ENCODE data around the gene FOXR1. TPM values are rescaled to one million over a fixed set of nuclear protein-coding genes. Genes with fewer than 3 reads are reported as not detected.
"Not testable (repeated sequence)": the region's sequence is repeated elsewhere in the genome, so short reads cannot be mapped to it uniquely, and the experiment has no call there.

Gene FOXR1
- total RNA-seq, 2 donors from 2014 or later = not detected

DNA sequence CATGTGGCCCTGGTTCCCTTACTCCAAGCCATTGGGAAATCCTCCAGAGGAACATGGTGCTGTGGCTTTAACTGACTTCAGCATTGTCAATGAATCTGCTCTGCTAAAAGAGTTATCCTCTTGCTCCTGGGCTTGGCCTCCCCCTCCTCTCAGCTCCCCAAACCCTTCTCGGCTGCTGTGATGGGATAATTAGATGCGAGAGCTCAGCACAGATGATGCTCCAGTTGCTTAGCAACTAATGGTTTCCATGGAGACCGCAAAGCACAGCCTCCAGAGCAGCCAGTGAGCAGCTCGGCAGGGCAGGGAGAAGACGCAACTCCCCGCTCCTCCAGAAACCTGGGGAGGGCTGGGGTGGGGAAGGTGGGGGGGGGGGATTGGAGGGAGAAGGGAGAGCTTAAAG is 18.3 kb upstream of the FOXR1 start:
- Histone ChIP-seq H3K27me3 (replicated peaks; ENCODE audit: insufficient read depth) (no peaks in the 10 kb centered on the region), H3K4me3 (no peak overlapping the region), H3K9me3 (no peaks in the 10 kb centered on the region), H3K36me3 (no peaks in the 10 kb centered on the region), H3K4me1 (ENCODE audit: control insufficient read depth in 1 of 2, low read depth in 2 of 2) (no peaks in the 10 kb centered on the region), H3K27ac (no peak overlapping the region)
- ATAC-seq (ENCODE audit: insufficient number of reproducible peaks, low FRiP score, low read depth) (no peak), DNase-seq (ENCODE audit: low spot score) (no peak)
- TF ChIP-seq, protein P1, sequence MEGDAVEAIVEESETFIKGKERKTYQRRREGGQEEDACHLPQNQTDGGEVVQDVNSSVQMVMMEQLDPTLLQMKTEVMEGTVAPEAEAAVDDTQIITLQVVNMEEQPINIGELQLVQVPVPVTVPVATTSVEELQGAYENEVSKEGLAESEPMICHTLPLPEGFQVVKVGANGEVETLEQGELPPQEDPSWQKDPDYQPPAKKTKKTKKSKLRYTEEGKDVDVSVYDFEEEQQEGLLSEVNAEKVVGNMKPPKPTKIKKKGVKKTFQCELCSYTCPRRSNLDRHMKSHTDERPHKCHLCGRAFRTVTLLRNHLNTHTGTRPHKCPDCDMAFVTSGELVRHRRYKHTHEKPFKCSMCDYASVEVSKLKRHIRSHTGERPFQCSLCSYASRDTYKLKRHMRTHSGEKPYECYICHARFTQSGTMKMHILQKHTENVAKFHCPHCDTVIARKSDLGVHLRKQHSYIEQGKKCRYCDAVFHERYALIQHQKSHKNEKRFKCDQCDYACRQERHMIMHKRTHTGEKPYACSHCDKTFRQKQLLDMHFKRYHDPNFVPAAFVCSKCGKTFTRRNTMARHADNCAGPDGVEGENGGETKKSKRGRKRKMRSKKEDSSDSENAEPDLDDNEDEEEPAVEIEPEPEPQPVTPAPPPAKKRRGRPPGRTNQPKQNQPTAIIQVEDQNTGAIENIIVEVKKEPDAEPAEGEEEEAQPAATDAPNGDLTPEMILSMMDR (IDR thresholded peaks at IDR 0.05) = no peak

DNA sequence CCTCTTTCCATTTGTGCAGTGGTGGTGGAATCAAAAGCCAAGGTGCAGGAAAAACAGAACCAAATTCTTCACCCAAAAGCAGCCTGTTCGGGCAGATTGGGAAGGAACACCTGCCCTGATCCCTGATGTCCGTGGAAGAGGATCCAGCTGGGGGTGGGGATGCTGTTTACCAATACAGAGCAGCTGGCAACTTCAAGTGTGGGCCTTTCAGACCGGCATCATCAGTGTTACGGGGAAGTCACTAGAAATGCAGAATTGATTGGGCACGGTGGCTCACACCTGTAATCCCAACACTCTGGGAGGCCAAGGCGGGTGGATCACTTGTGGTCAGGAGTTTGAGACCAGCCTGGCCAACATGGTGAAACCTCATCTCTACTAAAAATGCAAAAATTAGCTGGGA is 17.6 kb upstream of the FOXR1 start:
- not testable (repeated sequence) for H3K9me3 ChIP-seq; H3K36me3 ChIP-seq; H3K4me3 ChIP-seq; DNase-seq (ENCODE audit: low spot score); H3K27me3 ChIP-seq (replicated peaks; ENCODE audit: insufficient read depth); H3K27ac ChIP-seq; ATAC-seq (ENCODE audit: insufficient number of reproducible peaks, low FRiP score, low read depth); H3K4me1 ChIP-seq (ENCODE audit: control insufficient read depth in 1 of 2, low read depth in 2 of 2)

DNA sequence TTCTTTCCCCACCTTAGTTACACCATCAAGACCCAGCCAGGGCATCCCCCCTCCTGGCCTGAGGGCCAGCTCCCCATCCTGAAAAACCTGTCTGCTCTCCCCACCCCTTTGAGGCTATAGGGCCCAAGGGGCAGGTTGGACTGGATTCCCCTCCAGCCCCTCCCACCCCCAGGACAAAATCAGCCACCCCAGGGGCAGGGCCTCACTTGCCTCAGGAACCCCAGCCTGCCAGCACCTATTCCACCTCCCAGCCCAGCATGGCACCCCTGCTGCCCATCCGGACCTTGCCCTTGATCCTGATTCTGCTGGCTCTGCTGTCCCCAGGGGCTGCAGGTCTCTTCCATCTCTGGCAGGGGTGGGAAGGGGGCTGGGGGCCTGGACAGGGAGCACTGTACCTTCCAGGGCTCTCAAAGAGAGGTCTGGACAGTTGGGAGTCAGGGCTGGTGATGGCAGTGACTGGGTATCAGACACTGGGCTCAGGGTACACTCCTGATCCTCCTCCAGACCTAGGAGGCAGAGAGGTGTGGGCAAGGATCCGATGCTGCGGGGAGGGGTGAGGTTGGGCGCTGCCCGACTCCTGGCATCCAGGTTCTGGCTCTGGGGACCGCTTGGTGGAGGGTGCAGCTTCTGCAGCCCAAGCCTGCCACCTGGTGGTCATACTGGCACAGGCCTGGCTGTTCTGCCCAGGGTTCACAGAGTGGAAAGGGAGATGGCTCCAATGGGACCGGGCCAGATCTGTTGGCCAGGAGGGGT is 15.3 kb upstream of the FOXR1 start, which contains the start of gene UPK2:
Gene UPK2, plus strand, starts transcription at position 205 of the 753 bp plus-strand sequence. Its CDS starts 53 bp downstream, at position 258.
- DNase-seq (ENCODE audit: low spot score) = peak; percentile 53
- Histone ChIP-seq H3K27ac (no peak within 1 kb of the TSS), H3K36me3 (no peaks in the 10 kb centered on the region), H3K4me1 (ENCODE audit: control insufficient read depth in 1 of 2, low read depth in 2 of 2) (no peaks in the 10 kb centered on the region), H3K9me3 (no peaks in the 10 kb centered on the region), H3K4me3 (no peak within 1 kb of the TSS), H3K27me3 (replicated peaks; ENCODE audit: insufficient read depth) (no peaks in the 10 kb centered on the region)
- peak; percentile 82 for ATAC-seq (ENCODE audit: insufficient number of reproducible peaks, low FRiP score, low read depth)
- TF ChIP-seq, protein P1 (IDR thresholded peaks at IDR 0.05) = peak; percentile 98

DNA sequence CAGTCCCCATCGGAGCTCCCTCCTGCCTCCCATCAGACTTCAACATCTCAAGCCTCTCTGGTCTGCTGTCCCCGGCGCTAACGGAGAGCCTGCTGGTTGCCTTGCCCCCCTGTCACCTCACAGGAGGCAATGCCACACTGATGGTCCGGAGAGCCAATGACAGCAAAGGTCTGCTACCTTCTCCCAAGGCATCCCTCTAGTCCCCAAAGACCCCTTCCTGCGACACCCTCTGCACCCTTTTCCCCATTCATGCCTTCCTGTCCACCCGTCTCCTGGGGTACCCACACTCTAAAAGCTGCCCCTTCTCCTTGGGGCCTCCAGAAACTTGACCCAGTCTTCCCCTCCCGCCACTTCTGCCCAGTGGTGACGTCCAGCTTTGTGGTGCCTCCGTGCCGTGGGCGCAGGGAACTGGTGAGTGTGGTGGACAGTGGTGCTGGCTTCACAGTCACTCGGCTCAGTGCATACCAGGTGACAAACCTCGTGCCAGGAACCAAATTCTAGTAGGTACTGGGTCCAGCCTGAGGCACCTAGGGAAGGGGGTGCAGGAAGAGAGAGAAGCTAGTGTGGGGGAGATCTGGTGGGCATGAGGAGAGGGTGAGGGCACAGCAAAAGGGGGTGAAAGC is 14.6 kb upstream of the FOXR1 start:
- TF ChIP-seq, protein P1 (IDR thresholded peaks at IDR 0.05) = no peak
- no peaks in the 10 kb centered on the region for H3K4me1 ChIP-seq (ENCODE audit: control insufficient read depth in 1 of 2, low read depth in 2 of 2)
- no peaks in the 10 kb centered on the region for H3K9me3 ChIP-seq
- H3K36me3 ChIP-seq = no peaks in the 10 kb centered on the region
- H3K27ac ChIP-seq = no peak overlapping the region
- H3K4me3 ChIP-seq = no peak overlapping the region
- ATAC-seq (ENCODE audit: insufficient number of reproducible peaks, low FRiP score, low read depth) (no peak), DNase-seq (ENCODE audit: low spot score) (no peak)
- H3K27me3 ChIP-seq (replicated peaks; ENCODE audit: insufficient read depth) = no peaks in the 10 kb centered on the region

DNA sequence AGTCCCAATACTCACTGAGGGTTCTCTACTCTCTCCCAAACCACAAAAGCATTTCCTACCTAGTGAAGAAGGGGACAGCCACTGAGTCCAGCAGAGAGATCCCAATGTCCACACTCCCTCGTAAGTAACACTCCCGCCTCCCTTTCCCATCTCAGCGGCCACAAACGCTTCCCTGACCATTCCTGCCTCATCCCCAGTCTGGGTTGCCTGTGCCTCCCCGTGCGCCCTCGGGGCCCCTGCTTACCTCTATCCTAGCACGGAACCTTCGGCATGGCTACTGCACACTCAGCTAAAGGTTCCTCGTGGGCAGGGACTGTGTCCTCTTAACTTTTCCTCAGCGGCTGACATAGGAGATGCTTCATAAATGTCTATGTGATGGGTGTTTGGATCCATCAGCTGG is 14.0 kb upstream of the FOXR1 start:
- Histone ChIP-seq H3K27ac (no peak overlapping the region), H3K4me1 (ENCODE audit: control insufficient read depth in 1 of 2, low read depth in 2 of 2) (no peaks in the 10 kb centered on the region), H3K36me3 (no peaks in the 10 kb centered on the region), H3K4me3 (no peak overlapping the region), H3K27me3 (replicated peaks; ENCODE audit: insufficient read depth) (no peaks in the 10 kb centered on the region), H3K9me3 (no peaks in the 10 kb centered on the region)
- TF ChIP-seq, protein P1 (IDR thresholded peaks at IDR 0.05) = no peak
- ATAC-seq (ENCODE audit: insufficient number of reproducible peaks, low FRiP score, low read depth) (no peak), DNase-seq (ENCODE audit: low spot score) (no peak)

Data from thoracic aorta (tissue), 2 donors.